Measurements from ENCODE around the gene ASCL2.
"Not testable (repeated sequence)": the region's sequence is repeated elsewhere in the genome, so short reads cannot be mapped to it uniquely, and the experiment has no call there.

ASCL2 gene

GRCh38 chr11:2296913-2297622, 26.7 kb upstream of the ASCL2 start:
- DNase-seq, result no peak

DNA sequence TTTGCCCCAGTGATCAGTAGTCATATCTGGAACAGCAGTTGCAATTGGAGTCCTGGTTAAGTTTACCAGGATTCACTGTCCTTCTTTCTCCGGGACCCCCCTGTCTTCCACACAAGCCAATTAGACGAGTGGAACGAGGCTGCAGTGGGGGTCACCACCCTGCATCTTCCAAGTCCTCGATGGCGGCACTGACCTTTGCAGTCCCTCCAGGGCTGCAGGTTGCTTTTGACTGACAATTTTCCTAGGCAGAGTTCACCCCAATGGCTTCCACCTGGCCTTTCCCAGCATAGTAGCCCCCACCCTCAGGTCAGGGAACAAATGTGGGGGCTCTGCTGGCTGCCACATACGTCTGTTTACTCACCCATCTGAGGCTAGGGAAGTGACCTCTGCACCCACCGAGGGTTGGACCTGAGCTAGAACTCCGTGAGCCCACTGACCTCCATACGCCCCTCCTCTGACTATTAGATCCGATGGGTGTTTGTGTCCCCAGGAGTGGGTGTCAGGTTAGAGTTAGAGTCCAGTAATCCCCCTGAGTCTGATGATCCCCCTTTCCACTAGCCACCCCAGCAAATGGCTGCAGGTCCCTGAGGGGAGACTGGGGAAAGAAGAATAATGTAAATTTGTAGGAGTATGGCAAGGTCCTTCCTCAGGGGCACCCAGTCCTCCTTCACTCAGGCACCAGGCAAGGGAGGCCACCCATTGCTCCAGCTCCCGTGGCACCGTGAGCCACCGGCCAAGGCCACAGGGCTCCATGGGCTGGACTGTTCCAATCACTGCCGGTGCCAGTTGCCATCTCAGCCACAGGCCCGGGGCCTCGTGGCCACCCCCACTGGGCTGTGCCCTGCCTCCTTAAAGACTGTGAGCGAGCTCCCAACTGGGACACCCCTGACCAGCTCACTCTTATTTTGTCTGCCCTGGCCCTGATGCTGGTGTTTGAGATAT, 25.9 kb upstream of the ASCL2 start:
- DNase-seq, result no peak

- no peak for DNase-seq
Measured at GRCh38 chr11:2294926-2295290, 24.5 kb upstream of the ASCL2 start.

- peak; percentile 65 to 66 for DNase-seq
Measured at GRCh38 chr11:2293984-2294925, 23.9 kb upstream of the ASCL2 start.

DNA sequence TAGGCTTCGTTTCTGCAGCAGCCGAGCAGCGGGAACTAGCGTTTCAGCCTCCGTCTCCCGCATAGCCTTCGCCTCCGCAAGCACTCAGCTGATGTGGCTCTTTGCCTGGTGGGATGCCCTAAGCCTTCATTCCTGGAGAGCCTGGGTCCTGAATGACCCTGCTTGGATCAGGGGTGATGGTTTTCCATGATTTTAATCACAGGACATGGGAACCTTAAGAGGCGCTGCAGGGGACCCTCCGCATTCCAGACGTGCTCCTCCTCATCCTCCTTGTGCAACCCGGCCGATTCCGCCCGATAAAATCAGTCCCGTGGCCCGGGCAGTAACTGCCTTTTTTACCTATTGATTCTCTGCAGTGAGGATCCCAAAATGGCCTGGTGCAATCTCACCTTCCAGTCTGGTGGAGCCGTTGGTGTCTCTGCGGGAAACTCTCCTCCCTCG, 23.2 kb upstream of the ASCL2 start:
- DNase-seq, result no peak

DNA sequence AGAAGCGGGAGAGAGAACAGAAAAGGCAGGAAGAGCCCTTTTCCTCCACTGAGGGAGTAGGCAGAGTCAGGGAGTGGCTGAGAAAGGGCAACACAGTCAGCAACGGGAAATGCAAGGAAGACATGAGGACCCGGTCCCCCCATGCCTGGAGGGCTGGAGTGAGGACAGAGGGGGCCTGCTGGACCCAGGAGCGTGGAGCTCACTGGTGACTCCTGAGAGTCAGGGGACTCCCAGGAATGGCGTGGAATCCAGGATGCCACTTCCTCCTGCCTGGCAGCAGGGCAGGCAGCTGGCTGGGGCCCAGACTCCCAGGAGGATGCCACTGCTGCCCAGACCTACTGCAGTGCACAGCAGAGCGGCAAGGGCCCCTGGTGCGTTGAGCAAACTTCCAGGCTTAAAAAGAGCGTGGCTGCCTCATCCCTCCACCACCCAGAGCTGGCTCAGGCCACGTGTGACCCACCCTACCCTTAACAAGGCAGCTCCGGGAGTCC, 20.0 kb upstream of the ASCL2 start:
- DNase-seq, result no peak

- DNase-seq, result no peak
Measured at GRCh38 chr11:2289859-2290258, 19.5 kb upstream of the ASCL2 start.

DNA sequence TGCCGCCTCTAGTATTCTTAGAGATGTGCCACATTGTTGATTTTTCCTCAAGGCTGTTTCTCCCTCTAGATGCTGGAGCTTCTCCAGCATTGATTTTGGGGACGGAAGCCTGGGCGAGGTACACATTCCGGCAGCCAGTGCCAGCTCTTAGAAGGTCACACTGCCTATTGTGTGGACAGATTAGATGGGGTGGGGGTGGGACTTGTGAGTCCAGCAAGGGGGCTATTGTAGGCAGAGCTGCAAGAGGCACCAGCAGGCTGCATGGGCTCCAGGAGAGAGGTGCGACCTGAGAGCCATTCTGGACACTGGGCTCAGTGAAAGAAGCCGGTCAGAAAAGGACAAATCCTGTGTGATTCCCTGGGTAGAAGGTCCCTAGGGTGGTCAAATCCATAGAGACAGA, 19.0 kb upstream of the ASCL2 start:
- no peak for DNase-seq

GRCh38 chr11:2287091-2287490, 16.7 kb upstream of the ASCL2 start:
- DNase-seq, result no peak

DNA sequence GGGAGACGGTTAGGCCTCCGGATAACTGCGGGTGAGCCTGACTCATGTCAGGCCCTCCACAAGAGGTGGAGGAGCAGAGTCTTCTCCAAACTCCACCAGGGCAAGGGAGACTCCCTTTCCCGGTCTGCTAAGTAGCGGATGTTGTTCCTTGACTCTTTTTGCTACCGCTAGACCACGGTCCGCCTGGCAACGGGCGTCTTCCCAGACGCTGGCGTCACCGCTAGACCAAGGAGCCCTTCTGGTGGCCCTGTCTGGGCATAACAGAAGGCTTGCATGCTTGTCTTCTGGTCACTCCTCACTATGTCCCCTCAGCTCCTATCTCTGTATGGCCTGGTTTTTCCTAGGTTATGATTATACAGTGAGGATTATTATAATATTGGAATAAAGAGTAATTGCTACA, 16.0 kb upstream of the ASCL2 start:
- not testable (repeated sequence) for DNase-seq

DNA sequence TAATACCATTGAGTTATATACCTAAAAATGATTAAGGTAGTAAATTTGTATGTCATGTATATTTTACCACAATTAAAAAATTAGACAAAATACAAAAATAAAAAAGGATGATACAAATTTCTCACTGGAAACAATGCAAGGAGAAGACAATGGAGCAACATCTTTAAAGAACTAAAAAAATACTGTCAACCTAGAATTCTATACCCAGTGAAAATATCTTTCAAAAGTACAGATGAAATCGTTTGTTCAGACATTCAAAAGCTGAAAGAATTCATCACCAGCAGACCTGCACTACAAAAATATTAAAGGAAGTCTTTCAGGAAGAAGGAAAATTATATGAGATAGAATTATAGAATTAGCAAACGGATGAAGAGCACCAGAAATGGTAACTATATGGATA, 9.8 kb upstream of the ASCL2 start:
- no peak for DNase-seq

GRCh38 chr11:2277933-2278523, 7.6 kb upstream of the ASCL2 start:
- no peak for DNase-seq

GRCh38 chr11:2277008-2277346, 6.6 kb upstream of the ASCL2 start:
- no peak for DNase-seq

DNA sequence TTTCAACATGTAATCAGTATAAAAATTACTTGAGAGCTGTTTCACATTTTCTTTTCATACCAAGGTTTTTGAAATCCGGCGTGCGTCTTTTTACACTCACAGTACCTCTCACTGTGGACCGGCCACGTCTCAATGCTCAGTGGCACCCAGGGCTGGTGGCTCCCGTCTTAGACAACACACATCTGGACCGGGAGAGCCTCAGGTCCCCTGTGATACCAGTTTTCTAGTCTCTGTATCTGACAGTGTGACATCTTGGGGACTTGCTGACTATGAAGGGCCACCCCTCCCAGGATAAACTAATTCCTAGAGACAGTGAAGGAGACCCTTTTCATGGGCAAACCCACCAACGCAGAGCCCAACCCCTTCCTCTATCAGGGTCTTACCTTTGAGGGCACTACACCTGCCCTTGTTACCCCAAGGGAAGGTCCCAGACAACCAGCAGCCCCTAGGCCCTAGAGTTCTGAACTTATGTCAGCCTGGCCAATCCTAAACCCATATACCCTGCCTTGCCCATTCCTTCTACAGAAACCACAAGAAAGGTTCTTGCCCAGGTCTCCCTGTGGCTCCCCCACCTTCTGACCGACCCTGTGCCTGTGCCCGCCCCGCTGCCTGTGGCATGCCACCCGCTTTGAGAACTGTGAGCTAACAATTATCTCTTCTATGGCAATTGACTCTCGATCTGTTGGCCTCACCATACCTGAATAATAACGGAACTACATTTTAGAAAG, 6.1 kb upstream of the ASCL2 start:
- no peak for DNase-seq

DNA sequence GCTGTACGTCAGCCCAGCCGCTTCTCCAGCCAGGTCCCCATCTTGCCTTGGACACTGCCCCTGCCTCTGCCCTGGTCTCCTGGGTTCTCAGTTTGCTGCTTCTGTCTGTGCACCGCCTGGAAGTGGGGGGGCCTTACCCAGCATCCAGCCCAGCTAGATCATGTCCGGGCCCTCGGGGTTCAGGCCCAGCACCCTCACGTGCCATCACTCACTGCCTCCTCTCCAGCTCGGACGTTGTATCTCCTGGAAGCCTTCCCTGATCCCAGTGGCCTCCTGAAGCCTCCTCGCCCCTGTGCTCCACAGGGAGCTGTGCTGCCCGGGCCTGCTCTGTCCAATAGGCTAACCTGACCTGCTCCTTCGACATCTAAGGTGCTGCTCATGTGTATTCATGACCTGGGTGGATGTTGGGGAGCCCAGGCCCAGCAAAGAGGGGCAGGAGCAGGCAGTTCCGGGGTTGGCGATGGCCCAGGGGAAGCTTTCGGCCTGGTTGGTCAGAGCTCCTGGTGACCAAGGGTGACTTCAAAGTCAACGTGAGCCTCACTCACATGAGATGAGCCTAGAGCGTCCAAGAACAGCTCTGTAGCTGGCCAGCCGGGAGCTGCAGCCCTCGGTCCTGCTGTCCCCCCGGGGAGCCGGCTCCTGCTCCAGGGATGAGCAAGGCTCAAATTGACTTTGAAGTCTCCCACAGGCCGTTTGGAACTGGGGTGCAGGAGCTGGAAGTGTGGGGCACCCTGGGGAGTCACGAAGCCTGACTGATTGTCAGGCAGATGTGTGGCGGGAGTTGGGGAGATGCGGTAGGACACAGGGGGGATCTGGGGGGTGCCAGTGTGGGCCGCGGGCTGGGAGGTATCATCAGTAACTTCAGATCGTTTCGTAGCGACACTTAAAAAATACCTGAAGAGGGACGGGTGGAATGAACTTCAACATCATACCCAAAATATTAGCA, 5.2 kb upstream of the ASCL2 start:
- DNase-seq, result no peak

DNA sequence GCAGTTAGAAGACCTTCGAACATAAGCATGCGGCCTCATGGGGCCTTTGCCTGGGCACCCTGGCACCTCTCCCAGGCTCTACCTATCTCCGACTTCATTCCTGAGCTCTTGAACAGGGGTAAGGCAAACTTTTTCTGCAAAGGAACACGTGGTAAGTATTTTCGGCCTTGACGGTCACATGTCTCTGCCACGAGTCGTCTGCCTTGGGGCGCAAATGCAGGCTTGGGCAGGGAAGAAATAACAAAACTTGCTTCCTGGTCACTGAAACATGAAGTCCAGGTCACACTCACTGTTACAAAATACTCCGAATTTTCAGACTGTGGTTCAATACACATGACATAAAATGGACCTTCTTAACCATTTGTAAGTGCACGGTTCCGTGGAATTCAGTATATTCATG, 3.4 kb upstream of the ASCL2 start:
- DNase-seq, result no peak

- DNase-seq, result no peak
Measured at GRCh38 chr11:2273311-2273710, 2.9 kb upstream of the ASCL2 start.

GRCh38 chr11:2272946-2273280, 2.5 kb upstream of the ASCL2 start:
- DNase-seq, result no peak

DNA sequence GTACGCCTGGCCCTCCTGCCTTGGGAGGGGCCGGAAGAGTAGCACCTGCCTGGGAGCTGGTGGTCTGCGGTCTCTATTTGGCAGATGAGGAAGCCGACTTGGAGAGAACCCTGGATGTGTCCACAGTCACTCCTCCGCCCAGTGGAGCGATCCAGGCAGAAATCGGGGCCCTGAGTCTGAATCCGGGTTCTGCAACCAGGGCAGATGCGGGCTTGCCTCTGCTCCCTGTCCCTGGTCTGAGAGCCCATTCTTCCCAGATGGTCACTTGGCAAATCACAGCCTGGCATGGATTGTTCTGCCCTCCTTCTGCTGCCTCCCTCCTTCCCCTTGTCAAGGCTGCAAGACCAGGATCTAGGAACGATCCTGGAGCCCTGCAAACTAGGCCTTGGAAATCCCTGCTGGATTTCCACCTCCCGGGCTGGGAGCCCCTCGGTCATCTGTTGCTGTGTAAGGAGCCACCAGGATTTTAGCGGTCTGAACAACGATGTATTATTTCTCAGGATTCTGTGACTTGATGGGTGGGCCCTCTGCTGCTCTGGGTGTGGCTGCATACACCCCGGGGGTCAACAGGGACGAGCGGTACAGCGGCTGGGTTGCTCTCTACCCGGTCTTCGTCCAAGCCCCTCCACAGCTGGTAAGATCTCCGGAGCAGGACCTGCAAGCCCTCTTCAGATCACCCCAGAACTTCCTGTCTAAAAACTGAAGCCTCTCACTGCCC, 2.0 kb upstream of the ASCL2 start:
- DNase-seq, result no peak

Measured in inflammatory macrophage treated with lipopolysaccharide for 1 hour (primary cell).